ES-I3 (cell line): ENCODE results near the gene BATF.

Experiments used
- H3K36me3 ChIP-seq: 2 replicates; pipeline ENCODE4 v1.6.1; 2013; ENCODE audit warnings: mild to moderate bottlenecking, low read length, control low read depth, moderate library complexity; ENCODE audit not compliant: insufficient read depth
- H3K4me1 ChIP-seq: 2 replicates; pipeline ENCODE4 v1.6.1; 2013; ENCODE audit warnings: mild to moderate bottlenecking, control low read depth, low read length; ENCODE audit not compliant: insufficient read depth
- H3K9ac ChIP-seq: 2 replicates; pipeline ENCODE4 v1.6.1; 2013; ENCODE audit warnings: low read depth, mild to moderate bottlenecking, low read length, moderate library complexity
- H3K9me3 ChIP-seq: 2 replicates; pipeline ENCODE4 v1.6.1; 2013; ENCODE audit warnings: mild to moderate bottlenecking, low read length, moderate library complexity; ENCODE audit not compliant: control insufficient read depth, insufficient read depth

The BATF gene

DNA sequence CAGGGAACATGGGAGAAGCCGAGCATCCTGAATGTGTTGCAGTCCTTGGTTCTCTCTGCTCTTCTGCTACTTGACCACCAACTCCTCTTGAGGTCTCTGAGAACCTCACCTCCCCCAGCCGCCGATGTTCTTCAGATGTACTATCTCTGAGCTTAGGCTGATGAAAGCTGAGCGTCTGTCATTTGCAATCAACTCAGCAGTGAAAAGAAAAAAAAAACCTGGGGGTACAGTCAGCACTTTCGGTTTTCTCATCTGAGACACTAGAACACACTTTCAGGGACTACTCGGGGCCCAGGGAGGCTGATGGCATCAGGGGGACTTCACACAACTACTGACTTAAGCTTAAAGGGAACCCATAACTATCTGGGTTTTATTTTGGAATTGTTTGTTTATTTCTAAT is 46.5 kb downstream of the BATF start:
- Histone ChIP-seq H3K4me1 (no peaks in the 10 kb centered on the region), H3K36me3 (no peaks in the 10 kb centered on the region), H3K9me3 (no peaks in the 10 kb centered on the region), H3K9ac (no peak overlapping the region)

DNA sequence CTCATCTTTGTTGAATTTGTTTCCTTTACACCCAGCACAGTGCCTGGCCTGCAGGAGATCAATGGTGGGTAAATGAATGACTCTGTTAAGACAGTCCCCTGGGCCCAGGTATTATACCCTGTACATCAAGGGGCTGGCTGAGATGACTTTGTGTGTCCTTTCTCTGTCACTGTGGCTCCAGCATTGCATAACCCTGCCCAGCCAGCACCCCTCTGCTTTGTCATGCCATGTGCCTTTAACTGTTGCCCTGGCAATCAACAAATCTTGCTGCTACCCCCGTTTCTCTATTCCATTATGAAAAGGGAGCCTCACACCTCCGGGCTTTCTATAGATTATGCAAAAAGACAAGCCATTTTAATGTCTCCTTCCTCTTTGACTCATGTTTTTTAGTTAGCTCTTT is 48.5 kb downstream of the BATF start:
- Histone ChIP-seq H3K36me3 (no peaks in the 10 kb centered on the region), H3K4me1 (no peaks in the 10 kb centered on the region), H3K9ac (no peak overlapping the region), H3K9me3 (no peaks in the 10 kb centered on the region)

DNA sequence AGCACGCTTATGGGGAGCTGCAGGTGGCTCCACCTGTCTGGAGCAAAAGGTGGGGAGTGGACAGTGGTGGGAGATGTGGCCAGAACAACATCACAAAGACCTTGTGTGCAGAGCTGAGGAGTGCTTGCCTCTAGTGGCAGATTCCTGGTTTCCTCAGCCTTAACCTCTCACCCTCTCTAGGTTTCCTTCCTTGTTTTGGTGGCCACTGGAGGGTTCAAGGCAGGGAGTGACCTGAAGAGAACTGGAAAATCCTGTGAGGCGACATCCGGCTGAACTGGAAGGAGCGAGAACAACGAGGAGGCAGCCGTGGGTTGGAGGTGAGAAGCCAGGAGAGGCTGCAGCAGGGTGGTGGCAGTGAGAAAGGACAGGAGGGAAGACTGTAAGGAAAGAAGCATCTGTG is 49.8 kb downstream of the BATF start:
- Histone ChIP-seq H3K36me3 (no peaks in the 10 kb centered on the region), H3K4me1 (no peaks in the 10 kb centered on the region), H3K9me3 (no peaks in the 10 kb centered on the region), H3K9ac (no peak overlapping the region)

DNA sequence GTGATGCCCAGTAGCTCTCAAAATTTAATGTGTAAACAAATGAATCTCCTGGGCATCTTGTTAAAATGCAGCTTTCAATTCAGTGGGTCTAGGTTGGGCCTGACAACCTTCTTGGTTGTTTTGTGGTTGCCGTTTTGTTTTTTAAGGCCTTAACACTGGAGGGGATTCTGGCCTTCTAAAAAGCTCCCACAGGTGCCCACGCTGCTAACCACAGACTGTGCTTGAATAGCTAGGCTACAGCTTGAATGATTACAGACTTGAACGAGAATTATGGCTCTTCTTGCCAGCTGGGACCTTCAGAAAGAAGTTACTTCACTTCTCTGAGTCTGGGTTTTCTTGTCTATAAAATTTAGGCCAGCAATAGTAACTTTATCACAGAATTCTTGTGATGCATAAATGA is 54.8 kb downstream of the BATF start:
- no peaks in the 10 kb centered on the region for H3K4me1 ChIP-seq
- H3K9ac ChIP-seq = no peak overlapping the region
- H3K36me3 ChIP-seq = no peaks in the 10 kb centered on the region
- no peaks in the 10 kb centered on the region for H3K9me3 ChIP-seq

DNA sequence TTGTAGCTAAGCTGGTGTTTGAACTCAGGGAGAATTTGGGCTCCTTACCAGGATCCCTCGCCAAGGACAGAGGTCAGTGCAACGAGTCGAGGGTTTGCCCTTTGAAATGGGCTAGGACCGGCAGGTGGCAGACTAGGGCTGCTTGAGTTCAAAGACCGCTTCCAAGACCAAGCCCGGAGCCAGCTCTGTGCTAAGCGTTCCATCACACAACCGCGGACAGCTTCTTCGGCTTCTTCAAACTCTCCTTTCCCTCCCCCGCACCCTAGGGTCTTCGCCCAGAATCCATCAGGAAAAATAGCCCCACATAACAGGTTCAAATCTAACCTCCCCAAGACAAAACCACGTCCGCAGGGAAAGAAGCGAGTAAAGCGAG is 55.4 kb downstream of the BATF start:
- no peaks in the 10 kb centered on the region for H3K9me3 ChIP-seq
- no peaks in the 10 kb centered on the region for H3K36me3 ChIP-seq
- peak overlapping the region; percentile 72 for H3K9ac ChIP-seq
- H3K4me1 ChIP-seq = no peaks in the 10 kb centered on the region

DNA sequence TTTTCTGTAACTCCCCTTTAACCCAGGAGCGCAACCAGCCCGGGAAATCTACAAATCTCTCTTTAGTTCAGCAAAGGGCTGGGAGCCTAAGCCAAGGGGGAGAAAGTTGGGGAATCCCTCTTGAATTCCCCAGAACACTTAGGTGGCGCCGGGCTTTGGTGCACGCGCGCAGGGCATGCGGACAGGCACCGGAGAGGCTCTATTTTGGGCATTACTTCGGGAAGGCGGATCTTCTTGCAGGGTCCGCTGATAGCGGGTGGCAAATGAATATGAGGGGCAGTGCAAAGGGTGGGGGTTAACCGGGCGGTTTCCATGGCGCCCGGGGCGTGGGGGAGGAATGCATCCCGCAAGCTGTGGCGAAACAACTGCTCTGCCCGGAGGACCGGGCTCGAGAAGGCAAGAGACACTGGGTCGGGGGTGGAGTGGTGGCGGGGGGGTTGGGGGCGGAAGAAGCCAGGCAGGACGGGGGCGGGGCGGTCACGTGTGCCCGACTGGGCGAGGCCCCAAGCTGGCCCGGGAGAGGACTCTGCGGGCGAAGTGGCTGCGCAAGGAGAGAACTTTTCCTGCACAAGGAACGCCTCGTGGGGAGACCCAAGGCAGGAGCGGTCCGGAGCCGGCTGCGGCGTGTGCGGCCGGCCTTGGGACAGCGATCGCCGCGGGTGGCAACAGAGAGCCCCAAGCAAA is 56.0 kb downstream of the BATF start, which contains the start of gene FLVCR2:
FLVCR2 (plus strand) TSS at position 519 of the 684 bp plus-strand sequence. CDS start 353 bp downstream, outside the sequence.
- Histone ChIP-seq H3K4me1 (no peaks in the 10 kb centered on the region), H3K36me3 (no peaks in the 10 kb centered on the region), H3K9ac (peak within 1 kb of the TSS; percentile 72), H3K9me3 (no peaks in the 10 kb centered on the region)

DNA sequence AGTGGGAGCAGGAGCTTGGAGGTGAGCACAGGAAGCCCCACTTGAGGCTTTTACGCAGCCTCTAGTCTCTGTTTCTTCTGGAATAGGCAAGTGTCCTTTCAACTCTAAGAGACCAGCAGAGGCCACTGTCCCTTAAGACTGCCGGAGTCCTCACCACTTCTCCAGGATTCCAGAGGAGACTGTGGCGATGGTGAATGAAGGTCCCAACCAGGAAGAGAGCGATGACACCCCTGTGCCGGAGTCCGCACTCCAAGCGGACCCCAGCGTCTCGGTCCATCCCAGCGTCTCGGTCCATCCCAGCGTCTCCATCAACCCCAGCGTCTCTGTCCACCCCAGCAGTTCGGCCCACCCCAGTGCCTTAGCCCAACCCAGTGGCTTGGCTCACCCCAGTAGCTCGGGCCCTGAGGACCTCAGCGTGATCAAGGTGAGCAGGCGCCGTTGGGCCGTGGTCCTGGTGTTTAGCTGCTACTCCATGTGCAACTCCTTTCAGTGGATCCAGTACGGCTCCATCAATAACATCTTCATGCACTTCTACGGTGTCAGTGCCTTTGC is 56.6 kb downstream of the BATF start:
- H3K9ac ChIP-seq = peak overlapping the region; percentile 72
- no peaks in the 10 kb centered on the region for H3K4me1 ChIP-seq
- no peaks in the 10 kb centered on the region for H3K36me3 ChIP-seq
- no peaks in the 10 kb centered on the region for H3K9me3 ChIP-seq

DNA sequence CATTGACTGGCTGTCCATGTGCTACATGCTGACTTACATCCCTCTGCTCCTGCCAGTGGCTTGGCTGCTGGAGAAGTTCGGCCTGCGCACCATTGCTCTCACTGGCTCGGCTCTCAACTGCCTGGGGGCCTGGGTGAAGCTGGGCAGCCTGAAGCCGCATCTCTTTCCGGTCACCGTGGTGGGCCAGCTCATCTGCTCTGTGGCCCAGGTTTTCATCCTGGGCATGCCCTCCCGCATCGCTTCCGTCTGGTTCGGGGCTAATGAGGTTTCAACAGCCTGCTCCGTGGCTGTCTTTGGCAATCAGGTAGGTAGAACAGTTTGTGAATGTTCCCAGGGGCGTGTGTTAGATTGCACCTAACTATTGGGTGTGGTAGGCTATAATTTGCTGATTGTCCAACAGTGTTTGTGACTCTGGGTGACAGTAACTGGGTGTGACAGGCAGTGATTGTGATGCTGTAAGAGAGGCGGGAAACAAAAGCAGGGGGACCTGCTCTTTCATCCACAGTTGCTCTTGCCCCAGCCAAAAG is 57.1 kb downstream of the BATF start:
- no peaks in the 10 kb centered on the region for H3K36me3 ChIP-seq
- H3K9ac ChIP-seq = peak overlapping the region; percentile 72; the same call in 1 of the 2 replicates
- H3K4me1 ChIP-seq = no peaks in the 10 kb centered on the region
- H3K9me3 ChIP-seq = no peaks in the 10 kb centered on the region

DNA sequence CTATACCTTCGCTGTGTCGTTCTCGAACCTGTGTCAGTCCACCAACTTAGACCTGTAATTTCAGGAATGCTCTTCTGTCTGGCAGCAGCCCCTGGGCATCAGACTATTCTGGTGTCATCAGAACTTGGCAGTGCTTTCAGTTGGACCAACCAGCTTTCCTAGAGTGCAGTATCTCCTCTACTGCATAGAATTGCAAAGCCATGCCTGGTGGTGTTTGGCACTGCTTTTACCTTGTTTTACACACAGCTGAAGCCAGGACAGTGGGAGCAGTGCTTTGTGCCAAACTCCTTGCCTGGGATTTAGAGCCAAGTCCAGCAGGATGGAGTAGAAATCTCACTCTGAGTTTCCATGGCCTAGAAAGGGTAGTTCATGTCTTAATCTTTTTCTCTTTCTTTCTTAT is 57.6 kb downstream of the BATF start:
- Histone ChIP-seq H3K4me1 (no peaks in the 10 kb centered on the region), H3K9me3 (no peaks in the 10 kb centered on the region), H3K36me3 (no peaks in the 10 kb centered on the region), H3K9ac (no peak overlapping the region)

DNA sequence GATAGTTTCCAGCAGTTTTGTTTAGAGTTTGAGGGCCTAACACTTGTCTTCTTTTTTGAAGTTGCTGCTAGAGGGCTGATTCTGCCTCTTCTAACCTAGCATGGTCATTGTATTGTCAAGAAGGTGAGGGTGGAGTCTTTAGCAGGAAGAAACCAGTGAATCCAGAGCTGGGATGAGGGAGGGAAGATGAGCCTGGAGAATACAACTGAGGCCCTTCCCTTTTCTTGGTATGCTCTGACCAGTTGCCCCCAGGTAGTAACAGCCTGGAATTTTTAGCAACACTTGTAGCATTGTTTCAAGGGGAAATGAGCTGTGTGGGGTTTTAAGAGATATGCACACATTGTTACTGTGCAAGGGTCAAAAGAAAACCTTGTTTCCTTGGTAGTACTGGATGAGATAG is 65.1 kb downstream of the BATF start:
- H3K9me3 ChIP-seq = peaks cover 10% of the 10 kb centered on the region
- no peaks in the 10 kb centered on the region for H3K4me1 ChIP-seq
- H3K9ac ChIP-seq = no peak overlapping the region
- no peaks in the 10 kb centered on the region for H3K36me3 ChIP-seq

DNA sequence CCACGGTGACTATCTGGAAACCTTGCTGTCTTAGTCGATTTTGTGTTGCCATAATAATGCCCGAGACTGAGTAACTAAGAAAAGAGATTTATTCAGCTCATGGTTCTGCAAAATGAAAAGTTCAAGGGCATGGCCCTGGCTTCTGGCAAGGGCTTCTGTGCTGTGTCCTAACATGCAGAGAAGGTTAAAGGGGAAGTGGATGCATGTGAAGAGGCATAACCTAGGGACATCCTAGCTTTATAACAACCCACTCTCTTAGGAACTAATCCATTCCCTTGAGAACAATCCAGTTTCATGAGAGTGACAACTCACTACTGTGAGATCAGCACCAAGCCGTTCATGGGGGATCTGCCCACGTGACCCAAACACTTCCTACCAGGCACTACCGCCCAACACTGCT is 67.7 kb downstream of the BATF start:
- Histone ChIP-seq H3K9me3 (peaks cover 10% of the 10 kb centered on the region), H3K9ac (no peak overlapping the region), H3K4me1 (no peaks in the 10 kb centered on the region), H3K36me3 (no peaks in the 10 kb centered on the region)

DNA sequence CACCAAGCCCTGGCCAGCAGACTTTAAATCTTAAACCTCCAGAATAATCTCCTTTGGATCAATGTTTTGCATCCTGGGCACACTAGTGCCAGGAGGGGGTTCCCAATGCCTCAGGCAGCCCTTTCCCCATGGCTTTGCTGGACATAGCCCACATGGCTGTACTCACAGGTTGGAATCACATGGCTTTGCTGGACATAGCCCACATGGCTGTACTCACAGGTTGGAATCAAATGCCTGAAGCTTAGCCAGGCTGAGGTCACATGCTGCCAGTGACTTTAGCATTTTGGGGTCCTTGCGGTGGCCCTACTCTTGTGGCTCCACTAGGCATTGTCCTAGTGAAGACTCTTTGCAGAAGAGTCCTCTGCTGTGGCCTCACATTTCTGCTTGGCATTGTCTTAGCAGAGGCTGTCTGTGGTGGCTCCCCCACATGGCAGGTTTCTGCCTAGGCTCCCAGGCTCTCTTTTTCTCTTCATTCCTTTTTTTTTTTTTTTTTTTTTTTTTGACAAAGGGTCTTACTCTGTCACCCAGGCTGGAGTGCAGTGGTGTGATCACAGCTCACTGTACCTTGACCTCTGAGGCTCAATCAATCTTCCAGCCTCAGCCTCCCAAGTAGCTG is 69.2 kb downstream of the BATF start:
- Histone ChIP-seq H3K4me1 (no peaks in the 10 kb centered on the region), H3K9me3 (peaks cover 10% of the 10 kb centered on the region), H3K9ac (no peak overlapping the region), H3K36me3 (no peaks in the 10 kb centered on the region)

DNA sequence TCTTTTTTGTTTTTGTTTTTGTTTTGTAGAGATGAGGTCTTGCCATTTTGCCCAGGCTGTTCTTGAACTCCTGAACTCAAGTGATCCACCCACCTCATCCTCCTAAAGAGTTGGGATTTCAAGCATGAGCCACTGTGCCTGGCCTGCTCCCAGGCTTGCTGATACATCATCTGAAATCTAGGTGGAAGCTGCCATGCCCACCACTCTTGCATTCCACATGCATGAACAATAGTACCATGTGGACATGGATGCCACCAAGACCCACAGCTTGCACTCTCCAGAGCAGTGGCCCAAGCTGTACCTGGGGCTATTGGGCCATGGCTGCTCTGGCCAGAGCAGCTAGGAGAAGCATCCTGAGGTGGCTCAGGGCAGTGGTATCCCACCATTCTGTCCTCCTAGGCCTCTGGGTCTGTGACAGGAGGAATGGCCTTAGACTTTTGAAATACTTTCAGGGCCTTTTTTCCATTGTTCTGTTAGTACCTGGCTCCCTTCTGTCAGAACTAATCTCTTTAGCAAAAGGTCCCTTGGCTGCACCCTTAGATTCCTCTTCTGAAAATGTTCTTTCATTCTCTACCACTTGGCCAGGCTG is 69.8 kb downstream of the BATF start:
- peaks cover 10% of the 10 kb centered on the region for H3K9me3 ChIP-seq
- no peaks in the 10 kb centered on the region for H3K4me1 ChIP-seq
- H3K9ac ChIP-seq = no peak overlapping the region
- H3K36me3 ChIP-seq = no peaks in the 10 kb centered on the region

DNA sequence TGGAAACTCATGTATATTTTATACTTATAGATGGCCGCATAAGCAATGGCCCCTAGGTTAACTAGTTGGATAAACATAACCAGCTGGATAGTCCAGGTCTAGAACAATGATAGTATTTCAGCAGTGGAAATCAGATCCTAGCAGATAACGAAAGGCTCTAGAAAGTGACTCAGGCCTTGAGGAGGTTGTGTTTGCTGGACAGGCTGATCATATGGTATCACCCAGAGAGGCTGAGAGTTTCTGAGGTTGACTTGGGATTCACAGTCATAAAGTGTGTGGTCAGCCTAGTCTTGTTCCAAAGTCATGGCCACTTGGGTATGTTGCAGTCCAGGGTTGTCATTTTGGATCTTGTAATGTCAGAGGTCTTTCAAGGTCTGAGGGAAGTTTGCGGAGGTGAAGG is 73.0 kb downstream of the BATF start:
- peaks cover 10% of the 10 kb centered on the region for H3K9me3 ChIP-seq
- H3K9ac ChIP-seq = no peak overlapping the region
- no peaks in the 10 kb centered on the region for H3K36me3 ChIP-seq
- peaks cover 6% of the 10 kb centered on the region; the same call in 1 of the 2 replicates for H3K4me1 ChIP-seq
